HL-60 (cell line): ENCODE measurements around the gene BICDL2.

Experiments used
- DNase-seq, 2 experiments: peaks; one replicate each; pipeline ENCODE4 v3.0.0-alpha.2; 2010 to 2020; ENCODE audit warnings: low read depth in 1 of 2, low spot score in 1 of 2
- H3K27ac ChIP-seq: fragments of 250-450 bp; sonication (Bioruptor Pico); replicated peaks from 2 replicates; pipeline ENCODE4 v1.5.1; 2020; ENCODE audit warnings: mild to moderate bottlenecking, moderate library complexity
- H3K27me3 ChIP-seq: fragments of 250-450 bp; sonication (Bioruptor Pico); 2 replicates; pipeline ENCODE4 v1.5.1; 2021; ENCODE audit warnings: mild to moderate bottlenecking, moderate library complexity; ENCODE audit not compliant: insufficient read depth, poor library complexity, severe bottlenecking
- H3K4me3 ChIP-seq: replicated peaks from 2 replicates; pipeline ENCODE4 v1.5.1; 2011; ENCODE audit warnings: mild to moderate bottlenecking, control low read depth, low read length; ENCODE audit not compliant: insufficient read depth
- CTCF ChIP-seq: IDR thresholded peaks from one replicate; pipeline ENCODE4 v1.5.1; 2011; ENCODE audit warnings: low read length, control low read depth, inconsistent platforms; ENCODE audit not compliant: insufficient read depth
- GABPA ChIP-seq: IDR thresholded peaks from 2 replicates; pipeline ENCODE4 v1.6.1; 2012; ENCODE audit warnings: low read depth
- POLR2AphosphoS5 ChIP-seq: IDR thresholded peaks from 2 replicates; pipeline ENCODE4 v1.6.1; 2012; ENCODE audit warnings: low read depth
- REST ChIP-seq: IDR thresholded peaks from 2 replicates; pipeline ENCODE4 v1.6.1; 2012; ENCODE audit warnings: low read depth; ENCODE audit not compliant: insufficient replicate concordance
- SPI1 ChIP-seq: IDR thresholded peaks from 2 replicates; pipeline ENCODE4 v1.6.1; 2012; ENCODE audit warnings: low read depth, mild to moderate bottlenecking, borderline replicate concordance

Gene BICDL2

GRCh38 chr16:3030222-3031212 is 6.2 kb downstream of the BICDL2 start:
- peaks cover 30% of the 10 kb centered on the region for H3K27me3 ChIP-seq
- TF ChIP-seq POLR2AphosphoS5 (no peak), SPI1 (no peak), GABPA (no peak), CTCF (no peak), REST (no peak)

GRCh38 chr16:3029491-3030221 is 7.1 kb downstream of the BICDL2 start:
- TF ChIP-seq CTCF (no peak), GABPA (no peak), SPI1 (no peak), REST (no peak), POLR2AphosphoS5 (no peak)
- Histone ChIP-seq H3K27me3 (peaks cover 24% of the 10 kb centered on the region), H3K4me3 (peak overlapping the region; percentile 13; the same call in 1 of the 2 replicates), H3K27ac (no peak overlapping the region)
- peak; percentile 47 to 72 for DNase-seq

More at GRCh38 chr16:3030222-3031212, 6.2 kb downstream of the BICDL2 start:
- no peak overlapping the region for H3K4me3 ChIP-seq
- no peak overlapping the region for H3K27ac ChIP-seq
- no peak for DNase-seq

- Histone ChIP-seq H3K4me3 (no peak overlapping the region), H3K27ac (no peak overlapping the region), H3K27me3 (peaks cover 23% of the 10 kb centered on the region)
- DNase-seq, result no peak
- TF ChIP-seq REST, result no peak
- TF ChIP-seq CTCF, result no peak
- TF ChIP-seq GABPA, result no peak
- no peak for TF ChIP-seq POLR2AphosphoS5
- TF ChIP-seq SPI1, result no peak
These were observed 7.9 kb downstream of the BICDL2 start for GRCh38 chr16:3028716-3029319.
